Tibial nerve (tissue), 4 donors: ENCODE data around the gene RASSF5.

Experiments used
- EP300 ChIP-seq, 2 donors: sonication (generic); formaldehyde crosslinking; IDR thresholded peaks; one replicate each; pipeline ENCODE4 v1.6.1; 2017; ENCODE audit warnings: antibody characterized with exemption in 2 of 2, mild to moderate bottlenecking in 1 of 2
- POLR2A ChIP-seq, 2 donors: fragments of 450-650 bp; IDR thresholded peaks; one replicate each; pipeline ENCODE4 v1.6.1; 2017; ENCODE audit warnings: antibody characterized with exemption in 2 of 2, mild to moderate bottlenecking in 2 of 2, moderate library complexity in 2 of 2
- TF ChIP-seq, protein P1 (sequence below), 5 experiments: fragments of 200-600 bp in 3 of 5; fragments of 450-650 bp in 2 of 5; sonication (generic) in 3 of 5; IDR thresholded peaks; one replicate each; pipeline ENCODE4 v1.5.1; 2016 to 2019; ENCODE audit warnings: antibody characterized with exemption in 5 of 5, mild to moderate bottlenecking in 3 of 5, moderate library complexity in 2 of 5

DNA sequence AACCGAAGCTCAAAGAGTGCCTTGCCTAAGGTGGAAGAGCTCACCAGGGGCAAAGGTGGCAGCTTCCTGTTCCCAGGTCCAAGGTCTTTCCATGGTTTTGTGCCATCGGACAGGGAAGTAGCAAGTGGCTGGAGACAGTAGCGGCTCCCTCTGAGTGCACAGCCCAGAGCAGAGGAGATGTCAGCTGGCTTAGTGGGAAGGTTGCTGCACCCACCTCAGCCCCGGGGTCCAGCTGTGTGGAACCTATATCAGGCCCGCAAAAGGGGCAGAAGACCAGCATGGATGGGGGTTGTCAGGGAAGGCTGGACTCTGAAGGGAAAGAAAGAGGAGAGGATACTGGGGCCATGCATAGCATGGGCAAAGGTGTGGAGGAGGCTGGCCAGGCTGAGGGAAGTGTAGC, 30.2 kb upstream of the RASSF5 start:
- TF ChIP-seq, protein P1, sequence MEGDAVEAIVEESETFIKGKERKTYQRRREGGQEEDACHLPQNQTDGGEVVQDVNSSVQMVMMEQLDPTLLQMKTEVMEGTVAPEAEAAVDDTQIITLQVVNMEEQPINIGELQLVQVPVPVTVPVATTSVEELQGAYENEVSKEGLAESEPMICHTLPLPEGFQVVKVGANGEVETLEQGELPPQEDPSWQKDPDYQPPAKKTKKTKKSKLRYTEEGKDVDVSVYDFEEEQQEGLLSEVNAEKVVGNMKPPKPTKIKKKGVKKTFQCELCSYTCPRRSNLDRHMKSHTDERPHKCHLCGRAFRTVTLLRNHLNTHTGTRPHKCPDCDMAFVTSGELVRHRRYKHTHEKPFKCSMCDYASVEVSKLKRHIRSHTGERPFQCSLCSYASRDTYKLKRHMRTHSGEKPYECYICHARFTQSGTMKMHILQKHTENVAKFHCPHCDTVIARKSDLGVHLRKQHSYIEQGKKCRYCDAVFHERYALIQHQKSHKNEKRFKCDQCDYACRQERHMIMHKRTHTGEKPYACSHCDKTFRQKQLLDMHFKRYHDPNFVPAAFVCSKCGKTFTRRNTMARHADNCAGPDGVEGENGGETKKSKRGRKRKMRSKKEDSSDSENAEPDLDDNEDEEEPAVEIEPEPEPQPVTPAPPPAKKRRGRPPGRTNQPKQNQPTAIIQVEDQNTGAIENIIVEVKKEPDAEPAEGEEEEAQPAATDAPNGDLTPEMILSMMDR (IDR thresholded peaks at IDR 0.05): no peak
- no peak for TF ChIP-seq POLR2A (IDR thresholded peaks at IDR 0.05)
- no peak for TF ChIP-seq EP300 (IDR thresholded peaks at IDR 0.05)
